IPS-18a (cell line): ENCODE data around the gene DACT3.

Source experiments
- H3K27ac ChIP-seq: one replicate; pipeline ENCODE4 v1.5.1; 2013; ENCODE audit warnings: low read length
- H3K27me3 ChIP-seq: one replicate; pipeline ENCODE4 v1.6.1; 2013; ENCODE audit warnings: mild to moderate bottlenecking, low read length; ENCODE audit not compliant: control insufficient read depth, insufficient read depth
- H3K36me3 ChIP-seq: one replicate; pipeline ENCODE4 v1.6.1; 2013; ENCODE audit warnings: low read depth, low read length; ENCODE audit not compliant: control insufficient read depth
- H3K4me1 ChIP-seq: one replicate; pipeline ENCODE4 v1.6.1; 2013; ENCODE audit warnings: low read depth, low read length; ENCODE audit not compliant: control insufficient read depth
- H3K4me3 ChIP-seq: one replicate; pipeline ENCODE4 v1.5.1; 2013; ENCODE audit warnings: low read length
- H3K9ac ChIP-seq: one replicate; pipeline ENCODE4 v1.6.1; 2013; ENCODE audit warnings: mild to moderate bottlenecking, low read length, moderate library complexity
- H3K9me3 ChIP-seq: one replicate; pipeline ENCODE4 v1.6.1; 2013; ENCODE audit warnings: low read depth, low read length; ENCODE audit not compliant: control insufficient read depth

The DACT3 gene, protein sequence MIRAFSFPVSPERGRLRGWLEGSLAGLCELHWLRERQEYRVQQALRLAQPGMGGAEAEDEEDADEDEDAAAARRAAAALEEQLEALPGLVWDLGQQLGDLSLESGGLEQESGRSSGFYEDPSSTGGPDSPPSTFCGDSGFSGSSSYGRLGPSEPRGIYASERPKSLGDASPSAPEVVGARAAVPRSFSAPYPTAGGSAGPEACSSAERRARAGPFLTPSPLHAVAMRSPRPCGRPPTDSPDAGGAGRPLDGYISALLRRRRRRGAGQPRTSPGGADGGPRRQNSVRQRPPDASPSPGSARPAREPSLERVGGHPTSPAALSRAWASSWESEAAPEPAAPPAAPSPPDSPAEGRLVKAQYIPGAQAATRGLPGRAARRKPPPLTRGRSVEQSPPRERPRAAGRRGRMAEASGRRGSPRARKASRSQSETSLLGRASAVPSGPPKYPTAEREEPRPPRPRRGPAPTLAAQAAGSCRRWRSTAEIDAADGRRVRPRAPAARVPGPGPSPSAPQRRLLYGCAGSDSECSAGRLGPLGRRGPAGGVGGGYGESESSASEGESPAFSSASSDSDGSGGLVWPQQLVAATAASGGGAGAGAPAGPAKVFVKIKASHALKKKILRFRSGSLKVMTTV

DNA sequence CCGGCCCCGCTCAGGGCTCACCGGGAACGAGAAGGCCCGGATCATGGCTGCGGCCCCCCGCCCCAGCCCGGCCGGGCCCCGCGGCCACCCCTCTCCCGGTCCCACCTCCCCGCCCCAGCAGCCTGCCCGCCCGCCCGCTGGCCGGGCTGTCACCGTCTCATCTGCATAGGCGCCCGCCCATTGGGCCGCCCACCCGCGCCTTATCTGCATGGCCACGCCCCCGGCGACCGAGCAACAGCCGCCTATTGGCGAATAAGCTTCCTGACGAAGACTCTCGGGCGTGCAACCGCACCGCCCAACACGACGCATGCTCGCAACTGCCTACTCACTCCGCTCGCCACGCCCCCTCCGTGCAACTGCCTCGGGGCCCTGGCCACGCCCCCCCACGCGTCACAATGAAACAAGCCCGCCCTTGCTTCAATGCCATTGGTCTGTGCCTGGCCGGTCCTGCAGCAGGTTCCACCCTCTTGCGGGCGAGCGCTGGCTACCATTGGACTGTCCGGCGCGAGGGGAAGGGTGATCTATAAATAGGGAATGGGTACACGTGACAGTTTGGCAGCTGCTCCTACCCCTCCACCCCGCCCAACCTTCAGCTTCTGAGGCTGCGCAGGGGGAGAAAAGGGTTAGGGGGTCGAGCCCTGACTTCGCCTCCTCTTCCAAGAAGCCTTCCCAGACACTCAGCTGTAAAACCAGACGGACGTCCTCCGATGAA is at the start of gene DACT3:
TSS of gene DACT3 (minus strand) at position 163 of the 712 bp plus-strand sequence. CDS start at position 45, 118 bp downstream.
- H3K4me1 ChIP-seq = peaks cover 22% of the 10 kb centered on the region
- peaks cover 24% of the 10 kb centered on the region for H3K27me3 ChIP-seq
- no peaks in the 10 kb centered on the region for H3K9me3 ChIP-seq
- peak within 1 kb of the TSS; percentile 57 for H3K4me3 ChIP-seq
- peak within 1 kb of the TSS; percentile 57 for H3K9ac ChIP-seq
- H3K27ac ChIP-seq = peak within 1 kb of the TSS; percentile 49
- no peaks in the 10 kb centered on the region for H3K36me3 ChIP-seq

DNA sequence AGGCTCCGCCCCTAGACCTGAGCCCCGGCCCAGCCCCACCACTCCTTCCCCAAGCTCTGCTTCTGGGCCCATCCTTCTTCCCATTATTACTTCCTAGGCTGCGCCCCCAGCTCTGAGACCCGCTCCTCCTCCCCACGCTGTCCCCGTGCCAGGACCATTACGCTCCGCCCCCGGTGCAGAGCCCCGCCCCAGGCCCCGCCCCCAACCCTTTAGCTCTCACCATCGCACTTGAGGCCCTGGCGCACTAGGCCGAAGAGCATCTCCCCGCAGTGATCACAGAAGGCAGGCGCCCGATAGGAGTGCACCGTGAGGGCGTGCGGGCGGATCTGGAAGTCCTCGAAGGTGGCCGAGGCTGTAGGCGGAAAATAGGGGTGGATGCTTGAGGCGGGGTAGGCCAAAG is 49.7 kb upstream of the DACT3 start:
- Histone ChIP-seq H3K36me3 (peaks cover 14% of the 10 kb centered on the region), H3K9ac (no peak overlapping the region), H3K9me3 (no peaks in the 10 kb centered on the region), H3K4me3 (no peak overlapping the region), H3K4me1 (peaks cover 10% of the 10 kb centered on the region), H3K27me3 (no peaks in the 10 kb centered on the region), H3K27ac (no peak overlapping the region)

DNA sequence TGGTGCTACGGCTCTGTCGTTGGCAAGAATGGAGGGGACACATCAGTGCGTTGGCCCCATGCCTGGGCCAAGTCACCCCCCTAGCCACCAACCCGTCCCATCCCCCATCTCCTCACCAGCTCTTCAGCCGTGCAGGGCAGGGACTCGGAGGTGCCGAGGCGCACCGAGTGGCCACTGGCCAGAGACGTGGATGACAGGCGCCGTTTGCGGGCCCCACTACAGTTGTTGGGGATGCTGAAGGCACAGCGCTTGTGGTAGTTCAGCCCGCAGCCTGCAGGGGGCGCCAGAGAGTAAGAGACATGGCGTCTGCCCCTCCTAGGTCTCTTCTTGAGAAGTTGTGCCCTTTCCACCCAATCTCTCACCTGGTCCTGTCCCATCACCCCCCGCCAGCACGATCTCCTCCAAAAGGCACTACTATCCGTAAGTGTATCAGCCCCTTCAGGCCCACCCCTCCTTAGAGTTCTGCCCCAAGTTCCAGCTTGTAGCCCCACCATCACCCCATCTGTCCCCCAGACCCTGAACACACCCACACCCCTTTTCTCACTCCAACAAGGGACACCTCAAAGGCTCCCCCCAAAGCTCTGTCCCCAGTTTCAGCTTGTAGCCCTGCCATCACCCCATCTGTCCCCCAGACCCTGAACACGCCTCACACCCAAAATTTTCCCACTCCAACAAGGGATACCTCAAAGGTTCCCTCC is 43.5 kb upstream of the DACT3 start:
- H3K36me3 ChIP-seq = peaks cover 49% of the 10 kb centered on the region

DNA sequence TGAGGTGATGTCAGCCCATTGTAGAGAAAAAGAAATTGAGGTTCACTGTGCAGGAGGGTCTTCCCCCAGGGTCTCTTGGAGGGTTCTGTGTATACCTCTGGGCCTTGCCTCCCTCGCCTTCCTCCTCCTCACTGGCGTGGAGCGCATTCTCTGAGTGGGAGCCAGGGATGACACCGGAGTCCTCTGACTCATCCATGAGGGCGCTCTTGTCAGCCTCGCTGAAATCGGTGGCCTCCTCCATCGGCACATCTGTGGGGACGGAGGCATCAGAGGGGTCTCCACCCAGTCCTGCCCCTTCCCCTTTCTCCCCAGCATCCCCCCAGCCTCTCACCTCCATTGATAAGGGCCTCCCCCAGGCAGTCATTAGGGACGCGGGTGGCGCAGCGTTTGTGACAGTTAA is 39.7 kb upstream of the DACT3 start:
- Histone ChIP-seq H3K4me1 (peaks cover 3% of the 10 kb centered on the region), H3K9ac (no peak overlapping the region), H3K36me3 (peaks cover 38% of the 10 kb centered on the region), H3K4me3 (no peak overlapping the region), H3K27me3 (no peaks in the 10 kb centered on the region), H3K27ac (no peak overlapping the region), H3K9me3 (no peaks in the 10 kb centered on the region)

More for the DNA sequence above, 43.5 kb upstream of the DACT3 start:
- no peak overlapping the region for H3K9ac ChIP-seq
- H3K4me1 ChIP-seq = no peaks in the 10 kb centered on the region
- H3K9me3 ChIP-seq = no peaks in the 10 kb centered on the region
- no peaks in the 10 kb centered on the region for H3K27me3 ChIP-seq
- H3K27ac ChIP-seq = no peak overlapping the region
- H3K4me3 ChIP-seq = no peak overlapping the region

DNA sequence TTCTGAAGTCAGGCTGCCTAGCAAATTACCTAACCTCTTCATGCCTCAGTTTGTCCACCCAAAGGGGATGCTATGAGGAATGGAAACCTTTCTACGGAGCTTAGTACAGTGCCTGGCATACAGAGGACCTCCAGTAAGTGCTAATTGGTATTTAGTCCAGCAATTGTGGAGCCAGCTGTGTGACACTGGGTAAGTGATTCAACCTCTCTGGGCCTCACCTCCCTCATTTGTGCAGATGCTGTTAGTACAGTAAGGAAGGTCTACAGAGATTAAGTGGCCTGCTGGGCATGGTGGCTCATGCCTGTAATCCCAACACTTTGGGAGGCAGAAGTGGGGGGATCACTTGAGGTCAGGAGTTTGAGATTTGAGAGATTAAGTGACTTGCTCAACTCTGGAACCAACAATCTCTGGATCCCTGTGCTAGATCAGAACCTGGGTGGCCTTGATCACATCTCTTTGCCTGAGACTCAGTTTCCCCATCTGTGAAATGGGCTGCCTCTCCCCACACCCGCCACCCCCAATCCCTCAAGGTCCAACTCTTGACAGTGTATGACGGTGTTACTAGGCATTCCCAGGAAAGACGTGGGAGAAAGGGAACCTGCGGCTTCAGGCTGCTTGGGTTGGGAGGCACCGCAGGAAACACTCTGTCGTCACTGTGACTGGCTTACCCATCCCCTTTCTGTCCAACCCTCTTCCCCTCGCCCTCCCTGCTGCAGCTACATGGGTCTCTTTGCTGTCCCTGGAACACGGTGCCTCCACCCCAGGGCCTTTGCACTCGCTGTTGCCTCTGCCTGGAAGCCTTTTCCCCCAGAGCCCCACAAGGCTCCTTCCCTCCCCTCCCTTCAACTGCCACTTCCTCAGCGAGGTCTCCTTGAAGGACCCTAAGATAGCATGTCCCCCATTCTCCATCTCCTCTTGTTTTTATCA is 37.7 kb upstream of the DACT3 start:
- Histone ChIP-seq H3K36me3 (peaks cover 39% of the 10 kb centered on the region), H3K9ac (no peak overlapping the region), H3K9me3 (no peaks in the 10 kb centered on the region), H3K4me3 (no peak overlapping the region), H3K27ac (no peak overlapping the region), H3K4me1 (peaks cover 3% of the 10 kb centered on the region), H3K27me3 (no peaks in the 10 kb centered on the region)

DNA sequence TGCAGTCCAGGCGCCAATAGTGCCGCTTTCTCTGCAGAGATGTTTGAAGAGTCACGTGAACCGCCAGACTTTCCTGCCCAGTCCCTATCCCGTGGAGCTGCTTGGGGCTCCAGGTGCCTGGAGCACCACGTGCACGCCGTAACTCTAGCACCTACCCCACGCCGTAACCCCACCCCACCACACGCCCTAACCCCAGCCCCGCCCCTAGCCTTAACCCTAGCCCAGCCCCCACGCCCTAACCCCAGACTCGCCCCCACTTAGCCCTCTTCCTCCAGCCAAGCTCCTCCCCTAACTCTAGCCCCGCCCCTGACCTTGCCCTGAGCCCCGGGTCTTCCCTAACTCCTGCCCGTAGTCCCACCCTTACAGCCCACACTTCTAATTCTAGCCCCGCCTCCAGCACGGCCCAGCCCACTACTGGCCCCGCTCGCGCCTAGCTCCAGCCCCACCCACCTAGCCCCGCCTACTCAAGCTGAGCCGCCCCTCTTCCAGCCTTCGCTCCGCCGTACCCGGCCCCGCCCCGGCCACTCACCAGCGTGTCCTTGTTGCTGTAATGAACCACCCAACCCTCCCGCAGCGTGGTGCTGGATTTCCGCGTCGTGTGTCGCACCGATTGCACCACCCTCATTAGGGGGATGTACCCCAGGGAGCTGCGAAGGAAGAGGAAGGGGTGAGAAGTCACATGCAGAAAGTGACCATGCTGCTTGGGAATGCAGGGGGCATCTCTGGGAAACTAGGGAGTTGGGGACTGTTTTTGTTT is 36.4 kb upstream of the DACT3 start:
- Histone ChIP-seq H3K4me1 (peaks cover 3% of the 10 kb centered on the region), H3K27ac (no peak overlapping the region), H3K4me3 (peak overlapping the region; percentile 36), H3K9ac (no peak overlapping the region), H3K27me3 (no peaks in the 10 kb centered on the region), H3K9me3 (no peaks in the 10 kb centered on the region), H3K36me3 (peaks cover 42% of the 10 kb centered on the region)

DNA sequence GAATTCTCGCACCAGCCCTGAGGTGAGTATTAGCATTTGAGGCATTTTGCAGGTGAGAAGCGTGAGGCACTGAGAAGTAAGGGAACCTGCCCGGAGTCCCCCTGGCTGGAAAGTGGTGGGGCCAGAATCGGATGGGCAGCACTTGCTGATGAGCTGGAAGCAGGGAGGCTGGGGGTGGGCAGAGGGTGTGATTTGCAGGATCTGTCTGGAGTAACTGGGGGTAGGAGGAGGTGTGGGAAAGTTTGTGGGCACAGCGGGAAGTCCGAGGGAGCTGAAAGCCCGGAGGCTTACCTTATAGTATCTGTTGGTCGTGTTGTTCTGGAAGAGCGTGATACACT is 35.9 kb upstream of the DACT3 start:
- Histone ChIP-seq H3K36me3 (peaks cover 42% of the 10 kb centered on the region), H3K27ac (no peak overlapping the region), H3K4me1 (peaks cover 3% of the 10 kb centered on the region), H3K9ac (no peak overlapping the region), H3K27me3 (no peaks in the 10 kb centered on the region), H3K4me3 (peak overlapping the region; percentile 23), H3K9me3 (no peaks in the 10 kb centered on the region)

DNA sequence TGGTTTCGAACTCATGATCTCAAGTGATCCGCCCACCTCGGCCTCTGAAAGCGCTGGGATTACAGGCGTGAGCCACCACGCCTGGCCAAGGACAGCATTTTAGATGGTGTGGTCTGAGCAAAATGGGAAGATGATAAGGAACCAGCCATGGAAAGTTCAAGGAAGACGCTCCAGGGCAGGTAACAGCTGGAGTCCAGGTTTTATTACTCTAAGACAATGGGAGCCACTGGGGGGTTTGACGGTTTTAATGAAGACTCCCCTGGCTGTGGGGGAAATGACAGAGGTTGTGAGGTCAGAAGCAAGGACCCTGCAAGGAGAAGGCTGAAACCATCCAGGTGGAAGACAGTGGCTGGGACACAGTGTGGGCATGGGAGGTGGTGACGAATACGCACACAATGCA is 35.1 kb upstream of the DACT3 start:
- H3K36me3 ChIP-seq = peaks cover 45% of the 10 kb centered on the region
- H3K4me3 ChIP-seq = no peak overlapping the region
- H3K4me1 ChIP-seq = peaks cover 3% of the 10 kb centered on the region
- H3K9ac ChIP-seq = no peak overlapping the region
- H3K27ac ChIP-seq = no peak overlapping the region
- H3K9me3 ChIP-seq = no peaks in the 10 kb centered on the region
- H3K27me3 ChIP-seq = no peaks in the 10 kb centered on the region

DNA sequence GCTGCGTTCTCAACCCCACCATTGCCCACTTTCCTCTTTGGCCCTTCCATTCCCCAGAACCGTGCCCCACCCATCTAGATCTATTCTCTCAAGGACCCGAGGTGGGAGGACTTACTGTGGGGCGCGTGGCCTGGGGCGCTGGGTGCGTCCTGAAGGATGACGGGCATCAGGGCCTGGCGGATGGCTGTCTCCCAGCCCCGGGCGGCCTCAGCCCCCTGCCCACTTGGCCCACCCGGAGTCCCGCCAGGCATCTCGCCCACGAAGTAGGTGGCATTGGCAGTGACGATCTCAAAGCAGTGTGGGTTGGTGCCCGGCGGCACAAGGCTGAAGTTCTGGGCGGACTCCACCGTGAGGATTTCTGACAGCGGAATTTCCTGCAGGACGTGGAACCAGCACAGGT is 32.8 kb upstream of the DACT3 start:
- Histone ChIP-seq H3K9ac (no peak overlapping the region), H3K36me3 (peaks cover 51% of the 10 kb centered on the region), H3K27me3 (no peaks in the 10 kb centered on the region), H3K4me1 (peaks cover 3% of the 10 kb centered on the region), H3K27ac (no peak overlapping the region), H3K4me3 (no peak overlapping the region), H3K9me3 (no peaks in the 10 kb centered on the region)
